NCI-H1092 (cell line): ENCODE measurements around the gene CRYBB3.

Source experiments
- DNase-seq: peaks from one replicate; lab custom pipeline; 2025; lab: John Stamatoyannopoulos, UW

Gene CRYBB3

DNA sequence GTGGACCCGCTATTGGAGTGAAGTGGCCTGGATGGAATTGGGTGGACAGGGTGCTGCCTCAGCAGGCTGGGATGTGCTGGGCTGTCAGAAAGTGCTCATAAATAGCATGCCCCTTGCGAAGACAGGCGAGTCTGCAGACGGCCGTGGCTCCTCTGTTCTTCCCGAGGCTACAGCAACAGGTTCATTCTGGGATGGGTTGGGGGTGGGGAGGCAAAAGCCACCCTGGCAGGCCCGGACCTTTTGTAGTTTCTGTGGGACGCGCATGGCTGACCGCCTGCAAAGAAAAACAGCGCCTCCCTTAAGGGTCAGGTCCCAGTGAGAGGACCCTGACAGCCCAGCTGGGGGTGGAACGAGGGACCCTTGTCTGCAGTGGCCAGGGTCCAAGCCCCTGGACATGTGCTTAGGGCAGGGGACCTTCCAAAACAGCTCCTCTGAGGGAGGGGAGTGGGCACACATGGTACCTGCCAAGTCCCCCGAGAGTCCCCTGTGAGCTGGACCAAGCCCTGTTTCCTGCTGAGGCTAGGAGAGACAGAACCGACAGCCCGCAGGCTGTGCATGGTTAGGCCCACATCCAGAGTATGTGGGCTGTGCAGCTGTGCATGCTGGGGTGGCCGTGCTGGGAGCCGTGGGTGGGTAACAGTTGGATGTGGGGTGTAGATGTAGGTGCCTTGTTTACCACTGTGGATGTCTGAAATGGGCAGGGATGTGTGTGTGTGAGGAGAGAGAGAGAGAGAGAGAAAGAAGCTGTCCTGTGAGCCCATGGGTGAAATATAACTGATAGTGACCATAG lies at the start of gene CRYBB3:
Gene CRYBB3 (plus strand): TSS at position 128 of the 790 bp plus-strand sequence. CDS start 1,539 bp downstream, outside the sequence.
- DNase-seq = no peak

- no peak for DNase-seq
These were observed 45.5 kb upstream of the CRYBB3 start for GRCh38 chr22:25153961-25154666.

GRCh38 chr22:25154667-25154999 lies 45.0 kb upstream of the CRYBB3 start:
- no peak for DNase-seq

DNA sequence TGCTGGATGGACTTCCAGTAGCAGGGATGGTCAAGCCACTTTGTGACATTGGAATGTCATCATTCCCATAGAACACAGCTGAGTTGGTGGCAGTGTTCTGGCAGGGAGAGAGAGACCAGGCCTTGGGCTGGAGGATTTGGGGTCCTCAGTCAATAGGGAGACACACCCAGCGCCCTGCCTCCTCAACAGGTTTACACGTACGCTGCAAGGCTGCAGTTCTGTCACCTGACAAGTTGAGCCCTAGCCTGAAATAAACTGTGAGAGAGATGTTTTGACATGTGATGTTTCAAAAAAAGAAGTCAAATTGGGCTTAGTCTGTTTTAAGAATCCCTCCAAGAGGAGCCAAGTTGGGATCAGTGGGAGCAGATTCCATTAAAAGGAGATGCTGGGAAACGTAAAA lies 42.9 kb upstream of the CRYBB3 start:
- no peak for DNase-seq

- no peak for DNase-seq
These were observed 40.6 kb upstream of the CRYBB3 start for GRCh38 chr22:25159028-25159427.

DNA sequence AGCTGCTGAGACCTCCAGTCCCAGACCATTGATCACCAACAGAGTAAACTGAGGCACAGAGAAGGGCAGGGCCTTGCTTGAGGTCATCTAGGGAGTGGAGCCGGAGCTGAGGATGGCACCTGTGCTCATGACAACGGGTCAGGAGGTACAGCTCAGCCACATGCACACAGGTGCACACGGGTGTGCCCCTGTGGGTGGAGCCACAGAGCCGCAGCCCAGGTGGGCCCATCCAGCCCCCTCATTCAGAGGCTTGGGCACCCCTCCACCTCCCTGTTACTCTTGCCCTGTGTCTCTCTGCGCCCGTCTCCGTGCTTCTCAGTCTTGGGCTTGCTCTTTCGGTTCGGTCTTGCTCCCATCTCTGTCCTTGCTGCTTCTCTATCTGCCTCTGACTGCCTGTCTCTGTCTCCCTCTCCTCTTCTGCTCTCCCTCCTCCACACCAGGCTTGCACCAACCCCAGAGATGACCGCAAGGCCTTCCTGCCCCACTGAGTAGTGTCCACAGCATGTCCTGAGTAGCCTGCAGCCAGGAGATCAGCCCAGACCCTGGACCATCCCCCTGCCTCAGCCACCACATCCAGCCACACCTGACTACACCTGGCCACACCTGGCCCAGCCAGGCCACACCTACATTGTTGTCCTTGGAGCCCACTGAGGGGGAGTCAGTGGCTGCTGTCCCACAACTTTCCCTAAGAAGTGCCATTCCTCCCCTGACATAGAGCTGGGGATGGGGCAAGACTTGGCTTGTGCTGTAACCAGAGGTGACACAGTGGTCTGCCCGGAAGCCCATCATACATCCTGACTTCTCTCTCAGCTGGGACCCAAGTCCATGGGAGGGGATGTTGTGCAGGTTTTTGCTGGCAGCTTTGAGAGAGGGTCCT lies 39.3 kb upstream of the CRYBB3 start:
- no peak for DNase-seq

DNA sequence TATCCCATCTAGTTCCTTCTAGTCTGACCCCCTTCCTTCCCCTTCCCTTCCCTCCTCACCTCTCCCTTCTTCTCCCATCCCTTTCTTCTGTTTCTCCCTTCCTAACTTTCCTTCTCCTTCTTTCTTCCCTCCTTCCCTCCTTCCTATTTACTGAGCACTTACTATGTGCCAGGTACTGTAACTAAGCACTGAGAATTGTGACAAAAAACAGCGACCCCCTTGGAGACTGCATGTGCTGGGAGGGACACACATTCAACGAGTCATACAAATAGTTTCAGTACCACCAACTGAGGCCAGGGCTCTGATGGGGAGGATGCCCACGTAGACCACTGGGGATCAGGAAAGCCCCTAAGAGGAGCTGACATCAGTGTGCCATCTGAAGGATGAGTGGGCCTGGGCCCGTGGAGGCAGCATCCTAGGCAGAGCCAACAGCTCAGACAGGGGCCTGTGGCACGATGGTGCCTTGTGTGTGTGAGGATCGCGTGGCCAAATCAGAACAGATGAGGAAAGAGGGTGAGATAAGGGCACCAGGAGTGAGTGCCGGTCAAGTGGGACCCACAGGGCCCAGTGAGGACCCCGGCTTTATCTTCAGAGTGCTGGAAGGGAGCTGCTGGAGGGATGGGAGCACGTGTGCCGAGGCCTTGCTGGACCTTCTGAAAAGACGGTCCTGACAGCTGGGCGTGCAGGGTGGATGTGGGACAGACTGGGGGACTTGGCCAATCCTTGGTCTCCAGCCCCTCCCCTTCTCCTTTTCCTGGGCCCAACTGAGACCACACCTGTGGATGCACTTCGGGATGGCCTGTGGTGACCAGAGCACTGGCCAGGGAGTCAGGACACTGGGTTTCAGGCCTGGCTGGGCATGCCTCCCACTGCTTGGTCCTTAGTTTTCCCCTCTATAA lies 38.4 kb upstream of the CRYBB3 start:
- DNase-seq = no peak

- no peak for DNase-seq
These were observed 37.6 kb upstream of the CRYBB3 start for GRCh38 chr22:25161916-25162530.

- no peak for DNase-seq
These were observed 37.1 kb upstream of the CRYBB3 start for GRCh38 chr22:25162561-25162960.

DNA sequence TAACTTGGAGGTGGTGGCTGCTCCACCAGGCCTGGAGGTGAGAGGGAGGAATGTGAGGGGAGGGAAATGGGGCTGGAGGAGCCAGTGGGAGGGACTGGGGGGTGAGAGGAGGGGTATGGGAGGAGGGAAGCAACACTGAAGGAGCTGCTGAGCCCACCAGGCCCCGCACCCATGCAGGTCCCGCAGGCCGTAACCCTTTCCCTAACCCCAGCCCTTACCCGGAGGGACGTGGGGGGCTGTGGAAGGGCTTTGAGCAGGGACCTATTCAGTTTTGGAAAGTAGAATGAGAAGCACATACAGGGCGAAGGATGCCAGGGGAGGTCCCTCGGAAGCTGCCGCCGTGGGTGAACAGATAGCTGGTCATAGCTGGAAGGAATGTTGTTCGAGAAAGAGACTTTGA lies 33.9 kb upstream of the CRYBB3 start:
- no peak for DNase-seq

DNA sequence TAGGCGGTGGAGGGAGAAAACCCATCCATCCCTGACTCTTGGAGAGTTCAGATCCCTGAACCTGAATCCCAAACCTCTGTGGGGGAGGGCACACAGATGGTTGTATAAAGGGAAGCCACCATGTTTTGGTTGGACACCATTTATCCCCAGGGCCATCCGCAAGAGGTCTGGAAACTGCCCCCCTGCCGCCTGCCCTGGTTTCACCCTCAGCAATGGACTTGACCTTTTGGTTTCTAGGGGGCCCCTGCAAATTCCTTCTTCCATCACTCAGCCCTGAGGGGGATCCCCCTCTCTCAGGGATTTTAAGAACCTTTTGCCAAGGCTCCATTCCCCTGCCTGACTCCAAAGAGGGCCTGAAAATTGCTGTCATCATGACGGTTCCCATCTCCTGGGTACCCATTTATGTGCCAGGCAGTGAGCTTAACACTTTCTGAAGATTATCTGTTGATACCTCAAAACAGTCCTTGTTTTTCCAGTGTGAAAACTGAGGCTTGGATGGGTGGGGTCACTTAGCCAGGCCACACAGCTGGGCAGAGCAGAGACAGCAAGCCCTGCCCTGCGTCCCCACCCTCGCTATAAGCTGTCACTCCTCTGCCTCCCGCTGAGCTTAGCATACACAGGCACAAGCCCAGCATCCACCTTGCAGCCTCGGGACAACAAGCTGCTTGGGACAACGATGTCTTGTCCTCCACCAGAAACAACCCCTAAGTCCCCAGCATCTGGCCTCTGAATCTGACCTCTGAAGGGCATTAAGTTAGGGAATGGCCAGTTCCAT lies 33.2 kb upstream of the CRYBB3 start:
- DNase-seq = no peak

GRCh38 chr22:25167082-25167481 lies 32.6 kb upstream of the CRYBB3 start:
- no peak for DNase-seq

DNA sequence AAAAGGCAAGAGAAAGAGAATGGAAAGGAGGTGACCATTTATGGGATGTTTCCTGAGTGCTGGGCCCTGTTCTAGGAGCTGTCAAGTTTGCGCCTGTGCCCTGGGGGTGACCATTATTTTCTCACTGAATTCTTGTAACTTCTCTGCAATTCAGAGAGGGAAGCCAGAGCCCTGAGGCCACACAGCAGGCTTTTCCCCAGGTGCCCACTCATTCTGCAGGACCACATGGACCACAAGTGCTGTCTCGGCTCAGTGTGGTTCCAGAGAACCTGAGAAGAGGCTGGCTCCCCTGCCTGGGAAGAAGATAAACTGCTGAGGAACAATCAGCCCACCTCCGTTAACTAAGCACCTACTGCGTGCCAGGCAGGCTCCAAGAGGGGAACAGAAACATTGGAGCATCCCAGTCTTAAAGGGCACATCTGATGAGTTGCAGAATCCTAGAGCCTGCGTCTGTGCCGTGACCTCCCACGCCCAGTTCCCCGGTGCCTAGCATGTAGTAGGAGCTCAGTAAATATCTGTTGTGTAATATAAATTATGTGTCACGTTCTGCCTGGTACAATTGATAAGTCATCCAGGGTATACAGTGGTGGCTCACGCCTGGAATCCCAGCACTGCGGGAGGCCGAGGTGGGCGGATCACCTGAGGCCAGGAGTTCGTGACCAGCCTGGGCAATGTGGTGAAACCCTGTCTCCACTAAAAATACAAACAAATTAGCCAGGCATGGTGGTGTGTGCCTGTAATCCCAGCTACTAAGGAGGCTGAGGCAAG lies 31.6 kb upstream of the CRYBB3 start:
- no peak for DNase-seq

DNA sequence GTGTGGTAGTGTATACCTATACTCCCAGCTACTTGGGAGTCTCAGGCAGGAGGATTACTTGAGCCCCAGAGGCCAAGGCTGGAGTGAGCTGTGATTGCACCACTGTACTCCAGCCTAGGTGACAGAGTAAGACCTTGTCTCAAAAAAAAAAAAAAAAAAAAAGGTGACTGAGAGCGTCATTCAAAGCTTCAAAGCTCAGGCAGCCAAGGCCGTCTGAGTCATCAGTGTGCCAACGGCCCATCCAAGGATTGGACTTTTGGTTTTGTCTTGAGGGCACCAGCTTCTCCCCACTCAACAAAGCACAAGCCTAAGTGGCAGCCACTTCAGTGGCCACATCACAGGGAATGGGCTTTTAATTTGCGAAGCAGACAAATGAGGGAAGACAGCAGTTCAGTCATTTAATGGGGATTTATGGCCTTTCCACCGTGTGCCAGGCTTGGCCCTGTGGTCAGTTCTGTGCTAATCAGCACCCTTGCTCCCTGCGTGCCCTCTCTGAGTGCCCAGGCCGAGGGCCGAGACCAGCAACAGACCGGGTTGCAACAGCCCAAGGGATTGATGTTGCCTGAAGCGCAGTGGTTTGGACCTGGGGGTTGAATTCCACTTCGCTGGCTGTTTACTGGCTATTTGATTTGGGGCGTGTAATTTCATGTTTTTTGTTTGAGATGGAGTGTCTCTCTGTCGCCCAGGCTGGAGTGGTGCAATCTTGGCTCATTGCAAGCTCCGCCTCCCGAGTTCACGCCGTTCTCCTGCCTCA lies 30.2 kb upstream of the CRYBB3 start:
- DNase-seq = no peak

DNA sequence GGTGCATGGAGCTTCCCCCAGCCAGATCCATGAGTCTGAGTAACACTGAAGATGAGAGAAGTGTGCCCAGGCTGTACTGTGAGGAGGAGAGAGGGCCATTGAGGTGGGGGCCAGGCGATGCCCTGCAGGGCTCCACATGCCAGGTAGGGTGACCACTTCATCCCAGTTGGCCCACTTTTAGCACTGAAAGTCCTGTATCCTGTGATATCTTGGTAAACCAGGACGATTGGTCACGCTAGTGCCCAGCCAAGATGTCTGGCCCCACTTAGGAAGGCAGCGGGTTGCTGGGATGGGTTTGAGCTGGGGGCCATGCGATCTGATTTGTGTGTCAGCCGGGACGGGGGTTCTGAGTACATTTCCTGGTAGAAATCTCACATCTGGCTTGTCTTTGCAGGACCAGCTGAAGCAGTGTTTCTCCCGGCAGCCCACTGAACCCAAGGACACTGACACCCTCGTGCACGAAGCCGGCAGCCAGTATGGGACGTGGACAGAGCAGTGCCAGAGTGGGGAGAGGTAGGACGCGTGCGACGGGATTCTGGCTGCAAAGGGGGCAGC lies 29.2 kb upstream of the CRYBB3 start:
- DNase-seq = no peak

- DNase-seq = no peak
These were observed 27.5 kb upstream of the CRYBB3 start for GRCh38 chr22:25172153-25172552.

GRCh38 chr22:25174156-25174887 lies 25.3 kb upstream of the CRYBB3 start:
- DNase-seq = no peak

DNA sequence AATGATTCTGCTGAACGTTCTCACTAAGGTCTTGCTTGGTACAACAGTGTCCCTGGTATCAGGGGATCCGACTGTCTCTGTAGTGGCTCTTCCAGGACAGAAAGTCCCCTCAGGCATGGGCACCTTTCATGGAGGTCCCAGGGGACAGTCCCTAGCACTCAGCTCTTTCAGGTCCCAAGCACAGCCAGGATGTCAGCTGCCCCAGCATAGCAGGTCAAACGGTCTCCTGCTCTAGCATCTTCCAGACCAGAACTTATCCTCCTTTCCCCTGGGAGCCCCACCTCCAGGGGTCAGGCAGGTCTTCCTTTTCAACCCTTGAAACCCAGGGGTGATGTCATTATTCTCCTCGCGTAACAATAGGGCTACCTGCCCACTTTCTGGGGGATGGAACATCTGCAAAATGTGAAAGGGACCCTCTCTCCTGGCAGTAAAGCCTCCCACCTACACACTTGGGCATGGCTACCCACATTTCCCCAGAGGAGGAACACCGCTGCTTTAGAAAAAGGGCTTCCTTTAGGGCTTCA lies 24.7 kb upstream of the CRYBB3 start:
- no peak for DNase-seq
